HG02981 (cell line): ENCODE data around the gene RPS6KL1.

Source experiments
- ATAC-seq: cut with Tn5 transposase; IDR thresholded peaks from one replicate; pipeline ENCODE4 v1.9.1; 2021; ENCODE audit warnings: mild to moderate bottlenecking, moderate library complexity; ENCODE audit not compliant: unreplicated experiment

RPS6KL1 gene

GRCh38 chr14:74952180-74952665, 29.2 kb upstream of the RPS6KL1 start:
- ATAC-seq, result no peak

- ATAC-seq, result no peak
Observed at GRCh38 chr14:74951443-74952179, 28.6 kb upstream of the RPS6KL1 start.

- ATAC-seq, result no peak
Observed at GRCh38 chr14:74950795-74951442, 27.9 kb upstream of the RPS6KL1 start.

DNA sequence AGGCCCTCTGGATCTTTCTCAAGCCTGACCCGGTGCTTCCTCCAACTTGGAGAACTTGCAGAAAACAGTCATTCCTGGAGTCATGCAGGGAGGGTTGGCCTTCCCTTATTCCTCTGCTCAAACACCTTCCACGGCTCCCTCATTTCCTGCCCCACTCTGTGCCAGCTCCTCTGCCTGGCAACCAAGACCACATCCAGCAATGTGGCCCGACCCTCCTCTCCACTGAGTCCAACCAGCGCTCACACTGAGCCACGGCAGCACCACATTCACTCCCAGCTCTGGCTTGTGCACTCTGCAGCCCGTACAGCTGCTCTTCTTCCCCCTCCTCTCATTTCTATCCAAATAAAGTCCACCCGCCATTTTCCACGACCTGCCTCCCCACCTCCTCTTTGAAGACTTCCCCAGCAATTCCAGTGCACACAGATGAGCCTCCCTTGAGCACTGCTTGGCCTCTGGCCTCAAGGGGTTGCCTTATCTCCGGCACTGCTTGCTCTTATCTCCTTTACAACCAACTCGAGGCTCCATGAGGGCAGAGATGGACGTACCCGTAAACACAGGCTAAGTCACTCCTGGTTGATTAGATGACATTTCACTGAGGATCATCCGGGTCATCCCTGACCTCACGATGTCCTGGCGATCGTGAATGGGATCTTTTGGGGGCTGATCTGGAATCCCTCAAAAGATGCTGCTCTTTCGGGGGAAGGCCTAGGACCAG, 27.0 kb upstream of the RPS6KL1 start:
- no peak for ATAC-seq

DNA sequence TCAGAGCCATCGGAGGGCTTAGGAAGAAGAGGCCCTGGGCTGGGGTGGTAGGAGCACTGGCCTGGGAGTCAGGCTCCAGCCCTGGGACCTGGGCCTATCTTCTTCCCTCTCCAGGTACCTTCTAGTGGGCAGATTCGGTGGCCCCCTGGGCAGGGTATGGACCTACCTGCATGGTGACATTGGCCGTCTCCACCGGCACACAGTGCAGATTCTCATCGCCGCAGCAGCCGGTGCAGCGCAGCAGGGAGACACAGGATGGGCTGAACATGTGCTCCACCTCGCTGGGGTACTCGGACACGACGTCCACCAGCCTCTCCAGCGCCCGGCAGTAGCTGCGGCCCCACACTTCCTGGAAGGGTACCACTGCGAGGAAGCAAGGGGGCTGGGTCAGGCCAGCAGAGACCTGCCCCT, 26.1 kb upstream of the RPS6KL1 start:
- no peak for ATAC-seq

GRCh38 chr14:74948228-74949175, 25.4 kb upstream of the RPS6KL1 start:
- ATAC-seq, result no peak

- no peak for ATAC-seq
Observed at GRCh38 chr14:74947353-74948227, 24.5 kb upstream of the RPS6KL1 start.

DNA sequence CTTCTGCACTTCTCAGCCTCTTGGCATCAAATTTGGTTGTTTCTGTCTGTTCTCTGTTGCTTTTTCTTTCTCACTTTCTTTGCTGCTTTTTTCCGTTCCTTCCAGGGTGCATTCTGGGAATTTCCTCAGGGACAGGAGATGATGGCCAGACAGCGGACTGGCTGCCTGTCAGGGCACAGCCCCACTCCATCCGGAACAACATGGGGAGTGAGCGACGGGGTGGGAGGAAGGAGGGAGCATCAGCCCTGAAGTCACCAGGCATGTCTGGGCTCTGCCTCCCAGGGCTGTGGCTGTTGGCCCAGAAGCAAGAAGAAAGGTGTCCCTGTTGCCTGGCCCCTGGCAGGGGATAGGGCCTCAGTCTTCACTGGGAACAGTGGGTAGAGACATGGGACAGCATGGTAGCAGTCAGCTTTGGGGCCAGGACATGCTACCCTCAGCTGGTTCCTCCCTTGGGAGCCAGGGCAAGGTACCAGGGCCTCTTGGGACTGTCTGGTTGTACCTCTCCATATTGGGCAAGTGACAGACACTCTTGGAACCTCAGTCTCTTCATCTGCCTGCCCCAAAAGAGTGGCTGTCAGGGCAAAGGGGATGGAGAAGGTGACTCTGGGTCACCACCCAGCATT, 23.7 kb upstream of the RPS6KL1 start:
- no peak for ATAC-seq

DNA sequence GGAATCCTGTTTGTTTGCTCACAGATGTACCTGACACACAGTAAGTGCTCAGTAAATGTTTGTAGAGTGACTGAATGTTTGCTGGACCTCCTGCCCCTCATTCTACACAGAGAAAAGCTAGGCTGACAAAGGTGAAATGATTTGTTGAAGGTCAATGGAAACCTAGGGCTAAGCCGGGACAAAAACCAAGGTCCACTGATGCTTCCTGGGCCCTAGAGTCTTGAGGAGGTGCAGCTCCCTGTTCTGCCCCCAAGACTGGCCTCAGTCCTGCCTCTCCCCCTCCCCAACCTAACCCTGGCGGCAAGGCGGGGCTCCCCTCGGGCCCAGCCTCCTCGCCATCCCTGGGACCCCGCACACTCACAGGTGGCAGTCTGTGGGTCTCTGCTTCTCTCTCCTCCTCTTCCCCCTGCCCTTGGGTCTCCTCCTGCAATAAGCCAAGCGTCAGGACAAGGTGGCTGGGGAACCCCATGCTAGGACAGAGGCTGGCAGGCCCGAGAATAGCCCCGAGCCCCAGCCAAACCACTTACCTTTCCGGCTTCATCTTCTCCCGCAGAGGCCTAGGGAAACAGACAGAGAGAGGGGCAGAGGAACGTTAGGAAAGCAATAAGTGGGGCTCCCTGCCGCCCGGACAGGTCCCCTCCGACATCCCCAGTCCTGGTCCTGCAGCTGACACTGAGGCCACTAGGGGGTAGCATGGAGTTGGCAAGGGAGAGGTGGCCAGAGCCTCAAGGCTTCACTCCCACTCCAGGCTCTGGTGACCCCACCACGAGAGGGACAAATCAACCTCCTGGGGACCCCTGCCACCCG, 23.0 kb upstream of the RPS6KL1 start:
- ATAC-seq, result no peak

- ATAC-seq, result no peak
Observed at GRCh38 chr14:74945261-74945851, 22.3 kb upstream of the RPS6KL1 start.

DNA sequence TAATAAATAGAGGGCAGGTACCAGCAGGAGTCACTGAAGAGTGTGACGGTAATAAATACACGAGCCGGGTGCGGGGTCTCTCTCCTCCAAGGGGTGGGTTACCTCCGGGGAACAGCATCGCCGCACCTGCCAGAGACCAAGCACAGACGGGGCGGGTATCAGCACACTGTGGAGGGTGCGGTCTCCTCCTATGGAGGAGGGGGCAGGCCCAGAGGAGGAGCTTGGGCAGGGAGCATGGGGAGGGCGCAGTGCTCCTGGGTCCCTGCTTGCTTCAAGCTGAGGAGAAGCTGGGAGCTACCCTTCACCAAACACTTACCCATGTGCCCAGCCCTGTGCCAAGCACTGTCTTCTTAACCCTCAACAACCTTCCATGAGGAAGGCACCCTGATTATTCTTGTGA, 19.5 kb upstream of the RPS6KL1 start:
- ATAC-seq, result no peak

GRCh38 chr14:74942181-74942580, 19.1 kb upstream of the RPS6KL1 start:
- peak; percentile 21 for ATAC-seq

GRCh38 chr14:74941676-74942097, 18.6 kb upstream of the RPS6KL1 start:
- ATAC-seq, result peak; percentile 42

GRCh38 chr14:74940956-74941565, 18.0 kb upstream of the RPS6KL1 start:
- ATAC-seq, result no peak

DNA sequence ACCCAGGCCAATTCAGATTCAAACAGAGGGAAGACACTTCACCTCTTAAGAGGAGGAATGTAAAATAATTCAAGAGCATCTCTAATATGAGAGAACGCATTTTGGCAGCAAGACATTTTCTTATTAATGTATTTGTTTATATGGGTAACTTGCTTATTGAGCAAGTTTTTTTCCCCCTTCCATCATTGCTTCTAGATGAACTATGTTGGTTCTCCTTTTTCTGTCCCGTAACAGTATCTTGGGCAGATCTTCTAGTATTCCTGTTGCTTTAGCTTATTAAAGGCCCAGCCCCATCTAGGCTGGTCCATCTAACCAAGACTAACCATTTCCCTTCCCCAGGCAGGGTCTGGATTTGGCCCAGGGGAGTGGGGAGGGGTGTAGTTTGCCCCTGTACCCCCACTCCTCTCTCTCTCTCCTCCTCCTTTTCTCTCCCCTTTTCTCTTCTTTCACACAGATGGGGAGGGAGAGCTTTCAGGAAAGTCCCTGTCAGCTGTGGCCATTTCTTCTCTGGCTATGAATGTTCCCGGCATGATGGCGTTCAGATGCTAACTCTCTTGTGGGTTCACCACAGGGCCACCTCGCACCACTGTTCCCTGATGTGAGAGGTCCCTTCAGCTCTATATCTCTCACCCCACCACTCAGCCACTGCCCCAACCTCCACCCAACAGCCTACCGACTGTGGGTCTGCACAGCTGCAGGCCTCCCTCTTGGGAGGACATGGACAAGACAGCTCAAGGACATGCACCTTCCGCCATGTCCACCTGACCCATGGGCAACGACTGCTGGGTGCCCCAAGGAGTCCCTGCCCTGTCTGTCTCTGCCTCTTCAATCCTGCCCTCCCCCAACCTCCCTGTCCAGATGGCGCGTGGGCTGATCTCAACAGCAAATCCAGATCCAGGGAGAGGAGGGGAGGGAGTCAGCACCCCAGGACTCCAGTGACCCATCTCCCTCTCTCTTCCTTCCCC, 15.8 kb upstream of the RPS6KL1 start:
- no peak for ATAC-seq

GRCh38 chr14:74937171-74937570, 14.1 kb upstream of the RPS6KL1 start:
- ATAC-seq, result no peak
